Measurements from ENCODE around the gene TSPAN9.

Gene TSPAN9

DNA sequence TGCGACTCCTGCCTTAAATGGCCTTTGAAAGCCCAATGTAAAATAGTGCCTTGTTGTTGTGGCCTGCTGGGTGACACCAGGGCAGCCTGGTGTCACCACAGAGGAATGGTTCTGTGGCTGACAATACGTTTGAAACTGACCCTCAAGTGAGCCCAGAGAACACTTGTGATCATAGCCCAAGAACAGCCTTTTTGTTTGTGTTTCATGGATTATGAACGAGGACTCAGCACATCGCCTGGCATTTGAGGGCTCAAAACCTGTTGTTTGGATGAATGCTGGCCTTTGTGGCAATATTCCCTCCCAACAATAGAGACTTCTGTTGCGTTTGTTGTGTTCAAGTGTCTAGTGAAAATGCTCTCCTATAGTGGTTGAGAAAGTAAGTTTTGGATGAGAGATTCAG is 48.5 kb downstream of the TSPAN9 start:
- no peak overlapping the region for H3K4me3 ChIP-seq (ENCODE audit: low read length)
- H3K9me3 ChIP-seq (ENCODE audit: control insufficient read depth, low read length) = no peaks in the 10 kb centered on the region
- no peaks in the 10 kb centered on the region for H3K36me3 ChIP-seq (ENCODE audit: control insufficient read depth, insufficient read depth, low read length)
- no peaks in the 10 kb centered on the region for H3K27me3 ChIP-seq (ENCODE audit: control insufficient read depth, insufficient read depth, low read length)
- H3K9ac ChIP-seq (ENCODE audit: low read length) = no peak overlapping the region
- no peaks in the 10 kb centered on the region for H3K4me1 ChIP-seq (ENCODE audit: control insufficient read depth, insufficient read depth, low read length)

DNA sequence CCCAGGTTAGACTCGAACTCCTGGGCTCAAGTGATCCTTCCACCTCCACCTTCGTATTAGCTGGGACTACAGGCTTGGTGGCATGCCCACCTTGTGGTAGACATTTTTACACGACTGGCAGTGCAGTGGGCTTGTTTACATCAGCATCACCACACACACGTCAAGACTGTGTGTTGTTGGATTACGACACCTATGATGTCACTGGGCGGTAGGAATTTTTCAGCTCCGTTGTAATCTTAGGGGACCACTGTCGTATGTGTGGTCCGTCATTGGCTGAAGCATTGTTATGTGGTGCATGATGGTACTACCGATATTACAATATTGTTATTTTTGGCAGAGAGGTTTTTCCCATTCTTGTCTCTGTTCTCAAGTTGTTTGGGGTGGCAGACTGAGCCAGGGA is 50.7 kb downstream of the TSPAN9 start:
- Histone ChIP-seq H3K4me3 (ENCODE audit: low read length) (no peak overlapping the region), H3K4me1 (ENCODE audit: control insufficient read depth, insufficient read depth, low read length) (no peaks in the 10 kb centered on the region), H3K27me3 (ENCODE audit: control insufficient read depth, insufficient read depth, low read length) (no peaks in the 10 kb centered on the region), H3K36me3 (ENCODE audit: control insufficient read depth, insufficient read depth, low read length) (no peaks in the 10 kb centered on the region), H3K9ac (ENCODE audit: low read length) (no peak overlapping the region), H3K9me3 (ENCODE audit: control insufficient read depth, low read length) (no peaks in the 10 kb centered on the region)

DNA sequence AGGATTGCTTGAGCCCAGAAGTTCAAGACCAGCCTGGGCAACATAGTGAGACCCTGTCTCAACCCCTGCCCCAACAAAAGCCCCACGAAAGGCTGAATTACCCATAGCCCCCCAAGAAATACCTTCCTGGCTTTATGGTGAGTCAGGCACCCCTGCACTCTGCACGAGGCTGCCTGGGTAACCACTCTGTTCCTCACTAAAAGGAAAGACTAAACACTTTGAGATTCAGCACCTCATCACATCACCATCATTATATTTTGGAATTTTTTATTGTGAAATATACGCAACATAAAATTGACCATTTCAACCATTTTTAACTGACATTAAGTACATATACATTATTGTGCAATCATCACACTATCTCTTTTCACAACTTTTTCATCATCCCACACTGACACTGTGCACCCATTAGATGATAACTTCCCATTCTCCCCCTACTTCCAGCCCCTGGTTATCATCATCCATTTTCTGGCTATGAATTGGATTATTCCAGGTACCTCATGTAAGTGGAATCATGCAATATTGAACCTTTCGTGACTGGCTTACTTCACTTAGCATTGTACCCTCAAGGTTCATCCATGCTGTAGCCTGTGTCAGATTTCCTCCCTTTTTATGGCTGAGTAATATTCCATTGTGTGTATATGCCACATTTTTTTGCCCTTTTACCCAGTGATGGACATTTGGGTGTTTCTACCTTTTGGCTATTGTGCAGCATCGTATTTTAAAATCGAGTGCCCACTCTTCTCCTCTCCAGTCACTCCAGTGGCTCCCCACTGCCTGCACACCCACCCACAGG is 51.5 kb downstream of the TSPAN9 start:
- no peaks in the 10 kb centered on the region for H3K4me1 ChIP-seq (ENCODE audit: control insufficient read depth, insufficient read depth, low read length)
- no peak overlapping the region for H3K4me3 ChIP-seq (ENCODE audit: low read length)
- no peaks in the 10 kb centered on the region for H3K9me3 ChIP-seq (ENCODE audit: control insufficient read depth, low read length)
- H3K9ac ChIP-seq (ENCODE audit: low read length) = no peak overlapping the region
- no peaks in the 10 kb centered on the region for H3K36me3 ChIP-seq (ENCODE audit: control insufficient read depth, insufficient read depth, low read length)
- no peaks in the 10 kb centered on the region for H3K27me3 ChIP-seq (ENCODE audit: control insufficient read depth, insufficient read depth, low read length)

DNA sequence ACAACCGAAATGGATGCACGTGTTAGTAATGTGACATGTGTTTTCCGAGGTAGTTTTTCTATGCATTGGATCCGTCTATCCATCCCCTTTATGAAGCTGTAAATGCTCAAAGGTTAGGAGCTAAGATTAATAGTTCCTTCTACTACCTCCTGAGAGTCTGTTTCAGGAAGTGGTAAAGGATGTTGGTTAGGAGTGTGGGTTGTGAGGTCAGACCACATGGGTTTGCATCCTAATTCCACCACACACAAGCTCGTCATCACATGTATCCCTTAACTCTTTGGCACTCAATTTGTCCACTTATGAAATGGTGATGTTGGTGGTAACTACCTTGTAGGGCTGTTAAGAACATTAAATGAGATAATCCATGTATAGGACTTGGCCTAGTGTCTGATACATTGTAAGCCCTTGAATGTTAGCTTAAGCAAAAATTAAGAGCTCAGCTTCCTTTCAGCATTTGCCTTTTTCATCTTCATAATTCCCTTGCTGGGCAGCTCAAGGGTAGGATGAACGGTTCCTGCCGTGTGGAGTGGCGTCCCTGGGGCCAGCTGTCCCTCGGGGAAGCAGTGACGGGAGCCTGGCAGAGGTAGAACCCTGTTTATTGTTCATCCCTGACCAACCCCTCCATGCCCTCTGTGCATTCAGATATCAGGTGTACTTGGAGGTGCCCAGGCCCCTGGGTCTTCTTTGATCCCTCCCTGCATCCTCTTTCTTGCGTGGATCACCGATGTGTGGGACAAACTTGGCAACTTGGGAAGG is 52.3 kb downstream of the TSPAN9 start:
- no peaks in the 10 kb centered on the region for H3K9me3 ChIP-seq (ENCODE audit: control insufficient read depth, low read length)
- no peak overlapping the region for H3K4me3 ChIP-seq (ENCODE audit: low read length)
- H3K9ac ChIP-seq (ENCODE audit: low read length) = no peak overlapping the region
- H3K4me1 ChIP-seq (ENCODE audit: control insufficient read depth, insufficient read depth, low read length) = no peaks in the 10 kb centered on the region
- no peaks in the 10 kb centered on the region for H3K27me3 ChIP-seq (ENCODE audit: control insufficient read depth, insufficient read depth, low read length)
- no peaks in the 10 kb centered on the region for H3K36me3 ChIP-seq (ENCODE audit: control insufficient read depth, insufficient read depth, low read length)

DNA sequence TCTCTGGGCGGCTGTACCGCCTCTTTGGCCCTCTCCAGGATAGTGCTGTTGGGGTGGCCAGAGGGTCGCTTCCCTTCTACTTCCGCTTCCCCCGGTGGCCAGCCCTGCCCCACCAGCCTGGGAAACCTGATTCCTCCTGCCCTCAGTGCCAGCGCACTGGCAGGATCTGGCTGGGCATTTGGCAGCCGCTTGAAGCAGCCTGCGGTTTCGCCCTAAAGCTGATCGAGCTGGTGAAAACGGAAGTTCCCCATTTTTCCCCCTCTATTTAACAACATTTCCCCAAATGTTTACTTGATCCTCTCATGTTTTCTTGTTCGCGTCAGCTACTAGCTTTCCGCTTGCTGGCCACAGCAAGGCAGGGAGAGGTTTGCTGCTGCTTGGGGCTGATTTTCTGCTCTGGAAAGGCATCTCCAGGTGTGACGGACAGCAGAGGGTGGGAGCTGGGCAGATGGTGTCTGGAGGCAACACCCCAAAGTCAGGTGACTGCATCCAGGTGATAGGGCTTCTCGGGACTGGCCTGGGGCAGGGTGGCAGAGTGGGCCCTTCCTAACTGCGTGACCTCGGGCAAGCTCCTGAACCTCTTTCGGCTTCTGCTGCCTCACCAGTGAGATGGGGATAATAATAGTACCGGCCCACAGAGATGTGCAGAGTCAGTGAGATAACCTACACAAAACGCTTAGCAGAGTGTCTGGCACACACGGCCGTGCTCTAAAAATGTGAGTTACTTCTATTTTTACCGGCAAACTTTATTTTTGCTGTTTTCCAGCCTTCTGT is 53.1 kb downstream of the TSPAN9 start:
- Histone ChIP-seq H3K4me1 (ENCODE audit: control insufficient read depth, insufficient read depth, low read length) (no peaks in the 10 kb centered on the region), H3K27me3 (ENCODE audit: control insufficient read depth, insufficient read depth, low read length) (no peaks in the 10 kb centered on the region), H3K36me3 (ENCODE audit: control insufficient read depth, insufficient read depth, low read length) (no peaks in the 10 kb centered on the region), H3K4me3 (ENCODE audit: low read length) (no peak overlapping the region), H3K9ac (ENCODE audit: low read length) (no peak overlapping the region), H3K9me3 (ENCODE audit: control insufficient read depth, low read length) (no peaks in the 10 kb centered on the region)

DNA sequence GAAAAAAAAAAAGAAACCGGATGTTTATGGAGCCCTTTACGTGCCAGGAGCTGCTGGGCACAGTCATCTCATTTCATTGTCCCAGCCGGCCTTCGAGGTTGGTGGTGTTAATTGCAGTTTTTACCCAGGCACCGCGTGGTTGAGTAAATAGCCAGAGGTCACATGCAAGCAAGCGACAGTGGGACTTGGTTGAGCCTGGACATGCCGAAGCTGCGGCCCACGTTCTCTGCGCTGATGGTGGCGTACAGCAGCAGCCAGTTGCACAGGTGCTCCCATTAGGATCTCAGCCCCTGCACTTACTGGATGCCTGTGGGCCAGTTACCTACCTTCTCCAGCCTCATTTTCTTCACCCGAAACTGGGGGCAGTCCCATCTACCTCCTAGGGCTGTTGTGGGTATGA is 54.0 kb downstream of the TSPAN9 start:
- H3K4me3 ChIP-seq (ENCODE audit: low read length) = no peak overlapping the region
- H3K36me3 ChIP-seq (ENCODE audit: control insufficient read depth, insufficient read depth, low read length) = no peaks in the 10 kb centered on the region
- no peaks in the 10 kb centered on the region for H3K4me1 ChIP-seq (ENCODE audit: control insufficient read depth, insufficient read depth, low read length)
- H3K9me3 ChIP-seq (ENCODE audit: control insufficient read depth, low read length) = no peaks in the 10 kb centered on the region
- no peak overlapping the region for H3K9ac ChIP-seq (ENCODE audit: low read length)
- H3K27me3 ChIP-seq (ENCODE audit: control insufficient read depth, insufficient read depth, low read length) = no peaks in the 10 kb centered on the region

DNA sequence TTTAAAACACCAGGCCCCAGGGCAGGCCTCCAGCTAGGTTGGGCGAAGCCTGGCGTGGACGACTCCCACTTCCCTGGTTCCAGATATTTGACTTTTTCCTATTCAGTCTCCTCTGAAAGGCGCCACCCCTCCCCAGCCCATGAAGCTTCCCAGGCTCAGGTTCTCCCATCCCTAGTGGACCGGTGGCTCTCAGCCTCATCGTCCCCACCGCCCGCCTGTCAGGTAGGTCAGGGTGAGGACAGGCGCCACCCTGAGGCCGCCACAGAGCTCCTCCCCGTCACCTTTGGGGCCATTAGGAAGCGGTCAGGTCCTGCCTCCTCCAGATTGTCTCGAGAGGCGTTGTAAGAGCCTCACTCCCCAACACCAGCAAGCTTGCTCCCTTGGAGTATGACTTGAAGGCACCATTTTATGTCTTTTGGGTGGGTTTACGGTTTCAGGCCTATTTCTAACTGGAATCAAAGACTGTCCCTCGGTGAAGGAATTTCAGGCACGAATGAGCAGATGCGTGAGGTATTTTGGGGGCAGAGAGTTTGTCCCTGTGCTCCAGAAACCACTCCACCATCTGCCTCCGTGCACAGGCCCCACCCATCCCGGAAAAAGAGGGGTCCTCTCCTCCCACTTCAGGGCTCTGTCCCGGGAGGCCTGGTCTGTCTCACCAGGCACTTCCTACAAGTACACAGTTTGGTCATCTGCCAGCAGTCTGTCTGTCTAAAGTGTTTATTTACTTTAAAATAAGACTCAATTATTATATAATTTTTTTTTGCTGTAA is 55.6 kb downstream of the TSPAN9 start:
- no peaks in the 10 kb centered on the region for H3K36me3 ChIP-seq (ENCODE audit: control insufficient read depth, insufficient read depth, low read length)
- no peak overlapping the region for H3K9ac ChIP-seq (ENCODE audit: low read length)
- no peaks in the 10 kb centered on the region for H3K4me1 ChIP-seq (ENCODE audit: control insufficient read depth, insufficient read depth, low read length)
- H3K9me3 ChIP-seq (ENCODE audit: control insufficient read depth, low read length) = no peaks in the 10 kb centered on the region
- no peak overlapping the region for H3K4me3 ChIP-seq (ENCODE audit: low read length)
- no peaks in the 10 kb centered on the region for H3K27me3 ChIP-seq (ENCODE audit: control insufficient read depth, insufficient read depth, low read length)

DNA sequence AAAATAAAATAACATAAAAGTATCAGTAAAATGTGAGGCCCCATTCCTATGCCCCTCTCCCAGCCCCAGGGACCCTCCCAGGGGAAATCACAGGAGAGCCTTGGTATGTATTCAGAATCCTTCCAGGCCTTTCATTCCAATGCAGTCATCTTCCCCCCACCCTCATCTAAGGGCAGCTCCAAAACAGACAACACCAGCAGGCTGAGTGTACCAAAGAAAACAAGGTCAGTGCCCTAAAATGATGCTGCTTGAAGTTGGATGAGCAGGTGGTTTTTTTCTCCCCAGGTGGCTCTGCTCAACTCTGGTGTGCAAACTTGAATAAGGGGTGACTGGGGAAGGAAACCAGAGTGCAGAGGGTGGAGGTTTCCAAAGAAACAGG is 56.2 kb downstream of the TSPAN9 start:
- Histone ChIP-seq H3K4me1 (ENCODE audit: control insufficient read depth, insufficient read depth, low read length) (no peaks in the 10 kb centered on the region), H3K4me3 (ENCODE audit: low read length) (no peak overlapping the region), H3K9ac (ENCODE audit: low read length) (no peak overlapping the region), H3K9me3 (ENCODE audit: control insufficient read depth, low read length) (no peaks in the 10 kb centered on the region), H3K27me3 (ENCODE audit: control insufficient read depth, insufficient read depth, low read length) (no peaks in the 10 kb centered on the region), H3K36me3 (ENCODE audit: control insufficient read depth, insufficient read depth, low read length) (no peaks in the 10 kb centered on the region)

DNA sequence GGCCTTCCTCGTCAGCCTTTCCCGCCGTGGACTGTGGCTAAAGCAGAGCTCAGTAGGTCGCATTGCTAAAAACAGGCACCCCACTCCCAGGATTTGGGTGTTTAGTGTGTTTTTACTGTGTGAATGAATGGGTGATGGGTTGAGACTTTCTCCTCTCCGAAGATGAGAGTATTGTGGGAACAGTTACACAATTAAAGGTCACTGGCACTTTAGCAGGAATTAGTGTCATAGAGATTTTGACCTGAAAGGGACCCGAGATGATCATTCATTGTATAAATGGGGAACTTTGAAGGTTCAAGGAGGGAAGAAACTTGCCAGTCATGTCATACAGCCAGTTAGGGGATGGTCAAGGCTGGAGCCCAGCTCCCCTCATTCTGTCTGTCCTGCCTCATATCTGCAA is 56.9 kb downstream of the TSPAN9 start:
- H3K4me1 ChIP-seq (ENCODE audit: control insufficient read depth, insufficient read depth, low read length) = no peaks in the 10 kb centered on the region
- no peak overlapping the region for H3K4me3 ChIP-seq (ENCODE audit: low read length)
- no peaks in the 10 kb centered on the region for H3K36me3 ChIP-seq (ENCODE audit: control insufficient read depth, insufficient read depth, low read length)
- no peaks in the 10 kb centered on the region for H3K9me3 ChIP-seq (ENCODE audit: control insufficient read depth, low read length)
- no peak overlapping the region for H3K9ac ChIP-seq (ENCODE audit: low read length)
- no peaks in the 10 kb centered on the region for H3K27me3 ChIP-seq (ENCODE audit: control insufficient read depth, insufficient read depth, low read length)

DNA sequence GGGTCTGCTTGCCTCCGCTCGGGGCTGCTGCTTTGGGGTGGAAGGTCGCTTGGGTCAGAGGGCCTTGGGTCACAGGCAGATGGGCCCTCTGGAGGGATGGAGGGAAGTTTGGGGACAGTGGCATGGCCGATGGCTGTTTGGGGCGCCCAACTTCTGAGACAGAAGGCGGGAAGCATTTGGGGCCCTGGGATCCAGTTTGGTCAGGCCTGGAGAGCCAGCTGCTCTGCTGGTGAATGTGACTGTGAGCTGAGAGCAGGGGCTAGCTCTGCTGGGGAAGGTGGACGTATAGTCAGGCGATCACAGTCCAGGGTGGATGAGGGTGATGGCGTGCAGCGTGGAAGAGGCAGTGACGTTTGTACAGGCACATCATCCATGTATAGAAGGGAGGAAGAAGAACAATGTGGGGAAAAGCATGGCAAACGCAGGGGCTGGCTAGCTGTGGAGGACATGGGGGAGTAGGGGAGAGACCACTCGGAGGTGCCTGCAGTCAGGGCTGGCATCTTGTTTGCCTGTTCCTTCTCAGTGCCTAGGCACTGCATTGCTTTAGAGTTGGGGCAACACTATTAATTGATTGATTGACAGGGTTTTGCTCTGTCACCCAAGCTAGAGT is 57.5 kb downstream of the TSPAN9 start:
- Histone ChIP-seq H3K4me1 (ENCODE audit: control insufficient read depth, insufficient read depth, low read length) (no peaks in the 10 kb centered on the region), H3K27me3 (ENCODE audit: control insufficient read depth, insufficient read depth, low read length) (no peaks in the 10 kb centered on the region), H3K9ac (ENCODE audit: low read length) (no peak overlapping the region)

More for the DNA sequence above, 57.5 kb downstream of the TSPAN9 start:
- Histone ChIP-seq H3K4me3 (ENCODE audit: low read length) (no peak overlapping the region), H3K36me3 (ENCODE audit: control insufficient read depth, insufficient read depth, low read length) (no peaks in the 10 kb centered on the region), H3K9me3 (ENCODE audit: control insufficient read depth, low read length) (no peaks in the 10 kb centered on the region)

All from mucosa of stomach (tissue), 1 donor.